Breast epithelium (tissue), 3 donors: ENCODE results near the gene DIS3L2.

Experiments used
- CTCF ChIP-seq, 3 donors: fragments of 450-650 bp; IDR thresholded peaks; one replicate each; pipeline ENCODE4 v1.5.1; 2016 to 2017; ENCODE audit warnings: antibody characterized with exemption in 3 of 3, mild to moderate bottlenecking in 3 of 3, moderate library complexity in 3 of 3
- POLR2A ChIP-seq: fragments of 450-650 bp; IDR thresholded peaks from one replicate; pipeline ENCODE4 v1.6.1; 2016; ENCODE audit warnings: antibody characterized with exemption, mild to moderate bottlenecking, moderate library complexity

GRCh38 chr2:232230560-232230959 is 269.0 kb downstream of the DIS3L2 start:
- TF ChIP-seq CTCF (IDR thresholded peaks at IDR 0.05): no peak
- TF ChIP-seq POLR2A: no peak
